H1 (cell line): ENCODE measurements around the gene FASTK. TPM values are rescaled to one million over a fixed set of nuclear protein-coding genes. Genes with fewer than 3 reads are reported as not detected.

ENCODE experiments used
- CTCF ChIA-PET: fragments of 300-600 bp; sonication (Branson Sonifier 250); formaldehyde crosslinking; loops from one replicate; lab custom pipeline; 2021; ENCODE audit not compliant: partially characterized antibody; lab: Charles Lee
- POLR2A ChIA-PET: fragments of 300-600 bp; sonication (Branson Sonifier 250); formaldehyde crosslinking; loops from one replicate; lab custom pipeline; 2021; ENCODE audit warnings: inconsistent platforms; ENCODE audit not compliant: partially characterized antibody; lab: Charles Lee
- DNase-seq, 2 experiments: peaks; one replicate each; pipeline versions ENCODE4 v3.0.0 to v3.0.0-alpha.2; 2010 to 2022; ENCODE audit warnings: low spot score in 2 of 2, low read depth in 1 of 2, mixed read lengths in 1 of 2
- FAIRE-seq: peaks from 2 replicates; lab custom pipeline; 2011; peaks lifted over from hg19 to GRCh38; lab: Jason Lieb, UNC
- H2AFZ ChIP-seq: 2 replicates; pipeline ENCODE4 v1.8.1; 2012; ENCODE audit warnings: low read length, inconsistent platforms
- H2AK5ac ChIP-seq: 2 replicates; pipeline ENCODE4 v1.6.1; 2013; ENCODE audit warnings: low read depth, low read length
- H2BK120ac ChIP-seq: replicated peaks from 2 replicates; pipeline ENCODE3; 2013; ENCODE audit warnings: low read depth, low read length, inconsistent platforms
- H2BK12ac ChIP-seq: 2 replicates; pipeline ENCODE4 v1.6.1; 2013; ENCODE audit warnings: low read depth, low read length
- H2BK15ac ChIP-seq: 2 replicates; pipeline ENCODE4 v1.6.1; 2013; ENCODE audit warnings: low read length
- H2BK20ac ChIP-seq: 2 replicates; pipeline ENCODE4 v1.6.1; 2013; ENCODE audit warnings: low read length
- H2BK5ac ChIP-seq: 2 replicates; pipeline ENCODE4 v1.6.1; 2013; ENCODE audit warnings: low read depth, low read length
- H3K14ac ChIP-seq: 2 replicates; pipeline ENCODE4 v1.6.1; 2013; ENCODE audit warnings: inconsistent platforms; ENCODE audit not compliant: insufficient read length
- H3K18ac ChIP-seq: 2 replicates; pipeline ENCODE4 v1.6.1; 2013; ENCODE audit warnings: low read length; ENCODE audit errors: extremely low read depth
- H3K23ac ChIP-seq: 2 replicates; pipeline ENCODE4 v1.6.1; 2013; ENCODE audit warnings: inconsistent platforms; ENCODE audit not compliant: insufficient read length
- H3K23me2 ChIP-seq: 2 replicates; pipeline ENCODE4 v1.6.1; 2013; ENCODE audit warnings: low read depth, low read length
- H3K27ac ChIP-seq: 2 replicates; pipeline ENCODE4 v1.6.1; 2011; ENCODE audit warnings: low read depth, low read length, inconsistent platforms
- H3K27me3 ChIP-seq, 4 experiments: replicated peaks in 1 of 4; 1 replicate in 1 of 4; 2 replicates in 3 of 4; pipeline versions ENCODE4 v1.6.1 to v1.8.1; 2011 to 2013; ENCODE audit warnings: low read length in 3 of 4, mild to moderate bottlenecking in 3 of 4, inconsistent platforms in 2 of 4, mixed read lengths in 2 of 4, moderate library complexity in 1 of 4; ENCODE audit not compliant: control insufficient read depth in 3 of 4, insufficient read depth in 3 of 4; ENCODE audit errors: extremely low read depth in 1 of 4
- H3K36me3 ChIP-seq, 4 experiments: 2 replicates each; pipeline versions ENCODE4 v1.6.1 to v1.8.1; 2011 to 2013; ENCODE audit warnings: mild to moderate bottlenecking in 4 of 4, low read length in 3 of 4, moderate library complexity in 2 of 4, control low read depth in 1 of 4, inconsistent platforms in 1 of 4; ENCODE audit not compliant: insufficient read depth in 4 of 4, control insufficient read depth in 2 of 4
- H3K4ac ChIP-seq: replicated peaks from 2 replicates; pipeline ENCODE3; 2013; ENCODE audit warnings: low read length, low read depth, mixed read lengths, inconsistent platforms; ENCODE audit not compliant: insufficient read length
- H3K4me1 ChIP-seq, 4 experiments: replicated peaks in 1 of 4; 1 replicate in 1 of 4; 2 replicates in 3 of 4; pipeline versions ENCODE4 v1.6.1 to v1.8.1; 2011 to 2013; ENCODE audit warnings: low read length in 3 of 4, inconsistent platforms in 2 of 4, mixed read lengths in 1 of 4; ENCODE audit not compliant: insufficient read depth in 4 of 4, control insufficient read depth in 3 of 4
- H3K4me2 ChIP-seq, 2 experiments: 2 replicates each; pipeline versions ENCODE4 v1.6.1 to v1.8.1; 2011 to 2013; ENCODE audit warnings: low read depth in 2 of 2, low read length in 2 of 2, control low read depth in 1 of 2, inconsistent platforms in 1 of 2, mild to moderate bottlenecking in 1 of 2; ENCODE audit not compliant: insufficient read depth in 1 of 2
- H3K4me3 ChIP-seq, 4 experiments: fragments of 200-600, 300-600 bp in 1 of 4; sonication (generic), shearing (Covaris generic), sonication (Bioruptor Twin) in 1 of 4; 2 replicates each; pipeline versions ENCODE4 v1.5.1 to v1.8.1; 2011 to 2016; ENCODE audit warnings: low read length in 4 of 4, low read depth in 3 of 4, control low read depth in 2 of 4, inconsistent platforms in 2 of 4, mild to moderate bottlenecking in 2 of 4, mixed read lengths in 1 of 4, moderate library complexity in 1 of 4; ENCODE audit not compliant: insufficient read depth in 2 of 4; ENCODE audit errors: extremely low read depth in 1 of 4
- H3K56ac ChIP-seq: replicated peaks from 2 replicates; pipeline ENCODE3; 2013; ENCODE audit warnings: low read depth, mild to moderate bottlenecking, mixed read lengths, low read length, inconsistent platforms; ENCODE audit not compliant: insufficient read length
- H3K79me1 ChIP-seq: 2 replicates; pipeline ENCODE4 v1.6.1; 2013; ENCODE audit warnings: low read depth, low read length, control low read depth
- H3K79me2 ChIP-seq, 2 experiments: 2 replicates each; pipeline versions ENCODE4 v1.6.1 to v1.8.1; 2012 to 2013; ENCODE audit warnings: low read length in 2 of 2, mild to moderate bottlenecking in 2 of 2, inconsistent platforms in 1 of 2; ENCODE audit not compliant: insufficient read depth in 2 of 2, control insufficient read depth in 1 of 2
- H3K9ac ChIP-seq, 4 experiments: replicated peaks in 1 of 4; 1 replicate in 1 of 4; 2 replicates in 3 of 4; pipeline versions ENCODE4 v1.6.1 to v1.8.1; 2011 to 2013; ENCODE audit warnings: low read depth in 3 of 4, low read length in 3 of 4, control low read depth in 2 of 4, mild to moderate bottlenecking in 2 of 4, moderate library complexity in 2 of 4, inconsistent platforms in 1 of 4; ENCODE audit errors: extremely low read depth in 1 of 4
- H3K9me3 ChIP-seq, 2 experiments: 2 replicates each; pipeline versions ENCODE4 v1.6.1 to v1.8.1; 2012 to 2013; ENCODE audit warnings: mild to moderate bottlenecking in 2 of 2, moderate library complexity in 2 of 2, control low read depth in 1 of 2, inconsistent platforms in 1 of 2, low read depth in 1 of 2, low read length in 1 of 2, mixed read lengths in 1 of 2; ENCODE audit not compliant: insufficient read depth in 2 of 2
- H4K20me1 ChIP-seq, 2 experiments: replicated peaks in 1 of 2; 2 replicates each; pipeline versions ENCODE3 to v1.8.1; 2011 to 2013; ENCODE audit warnings: inconsistent platforms in 2 of 2, low read length in 2 of 2, mild to moderate bottlenecking in 1 of 2; ENCODE audit not compliant: insufficient read depth in 2 of 2, control insufficient read depth in 1 of 2
- H4K5ac ChIP-seq: 2 replicates; pipeline ENCODE4 v1.6.1; 2013; ENCODE audit warnings: low read length, low read depth, mixed read lengths, inconsistent platforms; ENCODE audit not compliant: insufficient read length
- H4K8ac ChIP-seq: 2 replicates; pipeline ENCODE4 v1.8.0; 2013; ENCODE audit warnings: mild to moderate bottlenecking, moderate library complexity, low read length, inconsistent platforms; ENCODE audit not compliant: insufficient read depth; ENCODE audit errors: extremely low read depth
- H4K91ac ChIP-seq: replicated peaks from 2 replicates; pipeline ENCODE3; 2013; ENCODE audit warnings: low read length, mixed read lengths, inconsistent platforms; ENCODE audit not compliant: insufficient read length
- CHD2 ChIP-seq: IDR thresholded peaks from 2 replicates; pipeline ENCODE4 v1.6.1; 2012; ENCODE audit warnings: low read length, improper control_type of control experiment
- E2F6 ChIP-seq: IDR thresholded peaks from 2 replicates; pipeline ENCODE4 v1.6.1; 2012; ENCODE audit warnings: inconsistent platforms
- EZH2 ChIP-seq: fragments of 200-600 bp; sonication (generic); IDR thresholded peaks from 2 replicates; pipeline ENCODE4 v1.7.1; 2012; ENCODE audit warnings: low read depth, mild to moderate bottlenecking, moderate library complexity, low read length, inconsistent platforms; ENCODE audit not compliant: severe bottlenecking
- KDM5A ChIP-seq: fragments of 200-600 bp; IDR thresholded peaks from 2 replicates; pipeline ENCODE4 v1.7.1; 2012; ENCODE audit warnings: mild to moderate bottlenecking, low read length, inconsistent platforms, mixed read lengths
- RBBP5 ChIP-seq: IDR thresholded peaks from 2 replicates; pipeline ENCODE4 v1.7.1; 2012; ENCODE audit warnings: low read depth, mild to moderate bottlenecking, inconsistent platforms, low read length, moderate library complexity, borderline replicate concordance
- RXRA ChIP-seq: IDR thresholded peaks from 2 replicates; pipeline ENCODE4 v1.6.1; 2011; ENCODE audit warnings: low read depth, mild to moderate bottlenecking, low read length, moderate library complexity; ENCODE audit not compliant: insufficient read depth
- SP1 ChIP-seq: IDR thresholded peaks from 2 replicates; pipeline ENCODE4 v1.6.1; 2011; ENCODE audit warnings: low read depth, low read length
- WGBS, 2 experiments: shearing (Covaris generic) in 1 of 2; methylation state at CpG; one replicate each; pipeline versions ENCODE4 v1.1.6 to v1.1.7; 2013 to 2015; ENCODE audit warnings: low lambda C conversion rate in 2 of 2, mixed read lengths in 2 of 2, inconsistent platforms in 1 of 2, low coverage in 1 of 2, missing lambda C conversion rate in 1 of 2; ENCODE audit not compliant: insufficient replicate concordance in 2 of 2, insufficient coverage in 1 of 2, insufficient read length in 1 of 2; ENCODE audit errors: extremely low coverage in 1 of 2, missing lambda C conversion rate in 1 of 2; 5-methylcytosine and 5-hydroxymethylcytosine counted together
- polyA plus RNA-seq, 7 experiments: library from polyadenylated mRNA; depleted of rRNA in 3 of 7; stranded (reverse) in 5 of 7; unstranded in 2 of 7; fragments of >200 nt in 5 of 7; fragments of 200-250 nt in 2 of 7; gene quantifications; 1 replicate in 5 of 7; 2 replicates in 1 of 7; 4 replicates in 1 of 7; pipeline versions ENCODE4 v1.2.1 to v1.2.3, GENCODE V29; 2011 to 2013; ENCODE audit warnings: missing spikeins in 2 of 7, mixed read lengths in 2 of 7
- total RNA-seq: library from RNA; stranded (reverse); fragmentation: NEBNext Ultra II Directional; extraction: Animal tissue kit (Norgen Biotek cat#: 25700); gene quantifications from 2 replicates; pipeline ENCODE4 v1.2.1, GENCODE V29; 2021

The FASTK gene
- total and polyA plus RNA-seq, 2 of the 8 experiments (the other 6 are each of a cell fraction or from before 2014, with no cell fraction given): 39.4 to 84.0 TPM

- Histone ChIP-seq H2BK15ac (peak overlapping the region; percentile 19; the same call in 1 of the 2 replicates), H2BK5ac (peak overlapping the region; percentile 71; the same call in 1 of the 2 replicates), H3K4me2 (peak overlapping the region; percentile 86 to 98), H4K8ac (0 out of 2 replicates have a peak overlapping the region, but pooled peaks have one; percentile 29), H3K27me3 (peaks cover 0 to 9% (median 4%) of the 10 kb centered on the region in 4 experiments; a peak in 5 of 7 replicates), H3K4me3 (peak overlapping the region; percentile 59 to 91 (median 78)), H3K23ac (no peak overlapping the region), H3K9me3 (no peaks in the 10 kb centered on the region), H4K20me1 (peaks cover 0 to 4% of the 10 kb centered on the region in 2 experiments), H3K18ac (peak overlapping the region; percentile 68), H3K4me1 (peaks cover 9 to 41% (median 29%) of the 10 kb centered on the region in 4 experiments), H2AFZ (peak overlapping the region; percentile 47; the same call in 1 of the 2 replicates), H3K9ac (peak overlapping the region in 2 of 4 experiments; percentile 26 to 29; a peak in 2 of 7 replicates), H3K79me2 (peaks cover 0 to under 1% of the 10 kb centered on the region in 2 experiments; a peak in 1 of 4 replicates), H3K79me1 (0 out of 2 replicates have a peak, but pooled peaks cover 3% of the 10 kb centered on the region), H3K4ac (peak overlapping the region; percentile 89), H3K27ac (peak overlapping the region; percentile 61; the same call in 1 of the 2 replicates), H2BK120ac (no peak overlapping the region), H3K56ac (no peak overlapping the region), H2BK20ac (no peak overlapping the region; the same call in 1 of the 2 replicates), H2BK12ac (no peak overlapping the region), H2AK5ac (no peak overlapping the region), H3K14ac (no peak overlapping the region), H3K23me2 (peaks cover 30% of the 10 kb centered on the region), H3K36me3 (no peaks in the 10 kb centered on the region), H4K91ac (peak overlapping the region; percentile 36), H4K5ac (peak overlapping the region; percentile 55)
- WGBS, 2 experiments: 7% methylated on average over 46 of the region's 46 CpGs; no CpG with 5 or more reads in 1 of the 2 experiments
- ChIA-PET CTCF (interaction anchor here (0.7 to 9.7 kb wide), 13 partner anchors 9 to 66 kb away, joined by 3 to 88 read pairs (median 5); partner anchors contain the start of genes ABCB8 and FASTK), POLR2A (interaction anchor here (1.0 to 2.5 kb wide), 10 partner anchors 11 to 48 kb away, joined by 3 to 7 read pairs (median 3); partner anchors contain the start of genes ABCB8, FASTK and TMUB1)
- DNase-seq (peak; percentile 98 to 99), FAIRE-seq (no peak)
- TF ChIP-seq RBBP5 (no peak), EZH2 (peak; percentile 34), E2F6 (no peak), CHD2 (no peak), SP1 (peak; percentile 72), KDM5A (no peak), RXRA (no peak)
Observed at GRCh38 chr7:151057989-151058780, 22.4 kb downstream of the FASTK start.
